Heart left ventricle (tissue), 16 donors: ENCODE data around the gene GRID2IP. TPM values are rescaled to one million over a fixed set of nuclear protein-coding genes. Genes with fewer than 3 reads are reported as not detected.
"Not testable (repeated sequence)": the region's sequence is repeated elsewhere in the genome, so short reads cannot be mapped to it uniquely, and the experiment has no call there.

Source experiments
- ATAC-seq, 4 donors: fragments of 200-7000 bp; cut with Tn5 transposase; one replicate each; pipeline ENCODE4 v1.9.1; 2020 to 2022; ENCODE audit warnings: moderate library complexity in 4 of 4, mild to moderate bottlenecking in 3 of 4, moderate number of reproducible peaks in 1 of 4
- DNase-seq, 5 donors: peaks; one replicate each; pipeline ENCODE4 v3.0.0-alpha.2; 2020
- H3K27ac ChIP-seq, 12 donors: fragments of 200-600 bp; sonication (generic) in 4 of 12; one replicate each; pipeline versions ENCODE4 v1.5.0 to v1.8.0; 2016 to 2022; ENCODE audit warnings: mild to moderate bottlenecking in 2 of 12
- H3K27me3 ChIP-seq, 9 donors: fragments of 200-600 bp; sonication (generic) in 2 of 9; one replicate each; pipeline versions ENCODE4 v1.5.1 to v1.8.0; 2016 to 2022; ENCODE audit warnings: mild to moderate bottlenecking in 3 of 9
- H3K36me3 ChIP-seq, 9 donors: fragments of 200-600 bp; sonication (generic) in 2 of 9; one replicate each; pipeline versions ENCODE4 v1.5.0 to v1.8.0; 2018 to 2022; ENCODE audit warnings: mild to moderate bottlenecking in 2 of 9
- H3K4me1 ChIP-seq, 12 donors: fragments of 200-600 bp; sonication (generic) in 4 of 12; one replicate each; pipeline versions ENCODE4 v1.5.0 to v1.8.0; 2016 to 2022; ENCODE audit warnings: mild to moderate bottlenecking in 3 of 12
- H3K4me3 ChIP-seq, 12 donors: fragments of 200-600 bp; sonication (generic) in 4 of 12; one replicate each; pipeline versions ENCODE4 v1.5.0 to v1.8.0; 2017 to 2022; ENCODE audit warnings: mild to moderate bottlenecking in 9 of 12, moderate library complexity in 4 of 12
- H3K9me3 ChIP-seq, 12 donors: fragments of 200-600 bp; sonication (generic) in 4 of 12; one replicate each; pipeline versions ENCODE4 v1.5.0 to v1.8.0; 2016 to 2022; ENCODE audit warnings: mild to moderate bottlenecking in 1 of 12
- CTCF ChIP-seq, 12 donors: fragments of 200-600 bp; sonication (generic) in 4 of 12; IDR thresholded peaks; one replicate each; pipeline versions ENCODE4 v1.5.0 to v1.8.0; 2018 to 2022; ENCODE audit warnings: antibody characterized with exemption in 12 of 12, mild to moderate bottlenecking in 5 of 12
- POLR2A ChIP-seq, 2 donors: fragments of 450-650 bp; IDR thresholded peaks; one replicate each; pipeline ENCODE4 v1.6.1; 2017; ENCODE audit warnings: antibody characterized with exemption in 2 of 2, mild to moderate bottlenecking in 2 of 2, moderate library complexity in 2 of 2
- WGBS, 4 donors: extraction: QIAGEN DNeasy Blood & Tissue Kit in 2 of 4; methylation state at CpG; one replicate each; pipeline versions ENCODE4 v1.1.5 to v1.1.7; 2013 to 2018; 5-methylcytosine and 5-hydroxymethylcytosine counted together
- intact Hi-C, 10 donors: fragments of 100-400 bp; cut with DNase I; formaldehyde crosslinking; loops; one replicate each; pipeline versions ENCODE4 v1.11.1 to v1.14.2; 2022
- polyA plus RNA-seq, 2 donors: library from polyadenylated mRNA; stranded (reverse); fragments of 200-250 nt; gene quantifications; one replicate each; pipeline ENCODE4 v1.2.3, GENCODE V29; 2013
- total RNA-seq, 9 donors: library from RNA; depleted of rRNA in 2 of 9; stranded (reverse); fragments of >200 nt in 2 of 9; fragmentation: NEBNext Ultra II Directional in 3 of 9; extraction: Animal tissue kit (Norgen Biotek cat#: 25700) in 3 of 9; gene quantifications; one replicate each; pipeline versions ENCODE4 v1.1.0 to v1.2.4, GENCODE V29; 2016 to 2023
- donor health status: ischemic (EF 13 %, LVEDD 7.1; RV severe dilation, severe dysfunction).
- donor health status: healthy with polysubstance abuse.
- donor health status: DM: no; HTN: yes; CAD: no.
- donor health status: DM: no; HTN: no; CAD: no.
- donor health status: ischemic (EF 25% LVEDD 6.9; RV normal size, moderate dysfunction).
- donor health status: ischemic (EF 25% LVEDD 5.7; RV mildly dilated, moderate dysfunction).
- donor health status: healthy.
- donor health status: DM: yes; HTN: yes; CAD: no.
- donor health status: ischemic (EF 35%, LVEDD 5.7; RV mildly dilated, moderate dysfunction).
- donor health status: nonischemic (EF 11% LVEDD 7.7; RV severe dilation, severe dysfunction).
- donor health status: DM: yes; HTN: yes; CAD: no.
- donor health status: PGD.
- donor health status: ischemic (EF 29% LVEDD 5.4; RV normal size, mild dysfunction).
- donor health status: nonischemic (EF 23%, LVEDD 6.1; RV moderate dilation, normal function).

Gene GRID2IP
- total and polyA plus RNA-seq, 11 donors, result 0.01 to 0.16 (median 0.08) TPM; not detected in 7

GRCh38 chr7:6453734-6454133, 97.5 kb downstream of the GRID2IP start:
- H3K9me3 ChIP-seq, result no peaks in the 10 kb centered on the region
- peaks cover 0 to 4% (median 0%) of the 10 kb centered on the region in 12 donors for H3K4me1 ChIP-seq
- WGBS, 4 donors, result 77 to 89% (median 80%) methylated on average over 4 of the region's 4 CpGs
- H3K27ac ChIP-seq, result no peak overlapping the region
- ATAC-seq (no peak), DNase-seq (no peak)
- TF ChIP-seq POLR2A (IDR thresholded peaks at IDR 0.05) (no peak), CTCF (IDR thresholded peaks at IDR 0.05) (no peak)
- H3K4me3 ChIP-seq, result no peak overlapping the region
- no peaks in the 10 kb centered on the region for H3K36me3 ChIP-seq
- intact Hi-C loops, result no loop called here
- no peaks in the 10 kb centered on the region for H3K27me3 ChIP-seq

- Histone ChIP-seq H3K4me1 (peaks cover 0 to 18% (median 11%) of the 10 kb centered on the region in 12 donors), H3K9me3 (no peaks in the 10 kb centered on the region), H3K36me3 (no peaks in the 10 kb centered on the region), H3K27ac (no peak overlapping the region), H3K4me3 (no peak overlapping the region), H3K27me3 (no peaks in the 10 kb centered on the region)
- intact Hi-C loops, result no loop called here
- DNase-seq, result no peak
- TF ChIP-seq POLR2A (IDR thresholded peaks at IDR 0.05) (no peak), CTCF (IDR thresholded peaks at IDR 0.05) (no peak)
- 79 to 86% (median 84%) methylated on average over 6 of the region's 6 CpGs for WGBS, 4 donors
- no peak for ATAC-seq
Measured at GRCh38 chr7:6451224-6451705, 100.0 kb downstream of the GRID2IP start.

- intact Hi-C loops, H3K4me3 ChIP-seq, H3K9me3 ChIP-seq, H3K36me3 ChIP-seq, ATAC-seq, H3K27ac ChIP-seq, H3K27me3 ChIP-seq: not testable (repeated sequence)
- WGBS, 4 donors, result 90 to 94% (median 92%) methylated on average over 9 to 10 of the region's 10 CpGs
- peaks cover 0 to 24% (median 12%) of the 10 kb centered on the region in 12 donors for H3K4me1 ChIP-seq
- peak in 1 of 5 donors; percentile 7 for DNase-seq
Measured at GRCh38 chr7:6450591-6450990, 100.7 kb downstream of the GRID2IP start.

GRCh38 chr7:6449884-6450283, 101.4 kb downstream of the GRID2IP start:
- DNase-seq, result peak in 1 of 5 donors; percentile 1
- Histone ChIP-seq H3K36me3 (peaks cover 0 to 12% (median 10%) of the 10 kb centered on the region in 9 donors), H3K4me1 (peaks cover 0 to 25% (median 12%) of the 10 kb centered on the region in 12 donors)
- H3K9me3 ChIP-seq, H3K4me3 ChIP-seq, H3K27ac ChIP-seq, ATAC-seq, intact Hi-C loops, H3K27me3 ChIP-seq: not testable (repeated sequence)
- 85 to 92% (median 89%) methylated on average over 9 to 11 of the region's 11 CpGs for WGBS, 4 donors

GRCh38 chr7:6448943-6449543, 102.2 kb downstream of the GRID2IP start:
- 89 to 94% (median 92%) methylated on average over 16 of the region's 16 CpGs for WGBS, 4 donors
- DNase-seq, result peak in 1 of 5 donors; percentile 20
- no peak for ATAC-seq
- Histone ChIP-seq H3K4me1 (peaks cover 0 to 31% (median 12%) of the 10 kb centered on the region in 12 donors), H3K36me3 (peaks cover 0 to 21% (median 18%) of the 10 kb centered on the region in 9 donors), H3K9me3 (no peaks in the 10 kb centered on the region), H3K27me3 (no peaks in the 10 kb centered on the region), H3K27ac (peak overlapping the region in 5 of 12 donors; percentile 19 to 93 (median 90)), H3K4me3 (peak overlapping the region in 2 of 12 donors; percentile 70 to 99)
- intact Hi-C loops, result no loop called here
- no peak for TF ChIP-seq CTCF (IDR thresholded peaks at IDR 0.05)
- TF ChIP-seq POLR2A (IDR thresholded peaks at IDR 0.05), result no peak
